GM18511 (cell line): Measurements from ENCODE around the gene GAGE12D.
"Not testable (repeated sequence)": the region's sequence is repeated elsewhere in the genome, so short reads cannot be mapped to it uniquely, and the experiment has no call there.

ENCODE experiments used
- ATAC-seq: cut with Tn5 transposase; IDR thresholded peaks from one replicate; pipeline ENCODE4 v1.9.1; 2021; ENCODE audit warnings: mild to moderate bottlenecking, moderate library complexity; ENCODE audit not compliant: unreplicated experiment

Gene GAGE12D

GRCh38 chrX:49541433-49541832, at the start of gene GAGE12D:
Gene GAGE12D (plus strand): TSS chrX:49541733. CDS start chrX:49542888, 1,155 bp downstream.
- ATAC-seq = not testable (repeated sequence)

- ATAC-seq = not testable (repeated sequence)
These were observed 9.7 kb upstream of the GAGE12D start, which contains the start of gene GAGE12C for GRCh38 chrX:49531877-49532276. Gene GAGE12C (plus strand): TSS chrX:49532177. CDS start chrX:49533332, 1,155 bp downstream.

- not testable (repeated sequence) for ATAC-seq
These were observed 9.5 kb downstream of the GAGE12D start, which contains the start of gene GAGE12E for GRCh38 chrX:49550989-49551388. Gene GAGE12E (plus strand): TSS chrX:49551289. CDS start chrX:49552444, 1,155 bp downstream.

- not testable (repeated sequence) for ATAC-seq
These were observed 19.0 kb downstream of the GAGE12D start, which contains the start of gene GAGE12F for GRCh38 chrX:49560542-49560941. Gene GAGE12F (plus strand): TSS chrX:49560842. CDS start chrX:49561997, 1,155 bp downstream.

GRCh38 chrX:49568728-49569127, 27.2 kb downstream of the GAGE12D start:
- ATAC-seq = not testable (repeated sequence)

DNA sequence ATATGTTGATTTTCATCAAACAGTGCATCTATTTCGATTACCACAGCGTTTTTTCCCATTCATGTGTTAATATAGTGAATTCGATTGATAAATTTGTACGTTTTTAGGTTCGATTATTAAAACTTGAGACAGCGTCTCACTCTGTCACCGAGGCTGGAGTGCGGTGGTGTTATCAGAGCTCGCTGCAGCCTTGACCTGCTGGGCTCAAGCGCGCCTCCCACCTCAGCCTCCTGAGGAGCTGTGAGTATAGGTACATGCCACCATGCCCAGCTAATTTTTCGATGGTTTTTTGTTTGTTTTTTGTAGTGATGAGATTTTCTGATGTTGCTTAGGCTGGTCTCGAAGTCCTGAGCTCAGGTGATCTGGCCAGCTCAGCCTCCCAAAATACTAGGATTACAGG, 27.6 kb downstream of the GAGE12D start:
- not testable (repeated sequence) for ATAC-seq

DNA sequence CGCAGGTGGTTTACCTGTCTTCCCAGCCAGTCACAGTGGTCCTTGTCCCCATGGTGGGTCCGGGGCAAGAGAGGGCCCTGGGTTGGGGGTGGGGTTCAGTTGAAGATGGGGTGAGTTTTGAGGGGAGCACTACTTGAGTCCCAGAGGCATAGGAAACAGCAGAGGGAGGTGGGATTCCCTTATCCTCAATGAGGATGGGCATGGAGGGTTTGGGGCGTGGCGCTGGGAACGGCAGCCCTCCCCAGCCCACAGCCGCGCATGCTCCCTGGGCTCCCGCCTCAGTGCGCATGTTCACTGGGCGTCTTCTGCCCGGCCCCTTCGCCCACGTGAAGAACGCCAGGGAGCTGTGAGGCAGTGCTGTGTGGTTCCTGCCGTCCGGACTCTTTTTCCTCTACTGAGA, 28.6 kb downstream of the GAGE12D start, which contains the start of gene GAGE12G:
Gene GAGE12G, plus strand, starts transcription at position 301 of the 400 bp plus-strand sequence. CDS start 1,155 bp downstream, outside the sequence.
- not testable (repeated sequence) for ATAC-seq

DNA sequence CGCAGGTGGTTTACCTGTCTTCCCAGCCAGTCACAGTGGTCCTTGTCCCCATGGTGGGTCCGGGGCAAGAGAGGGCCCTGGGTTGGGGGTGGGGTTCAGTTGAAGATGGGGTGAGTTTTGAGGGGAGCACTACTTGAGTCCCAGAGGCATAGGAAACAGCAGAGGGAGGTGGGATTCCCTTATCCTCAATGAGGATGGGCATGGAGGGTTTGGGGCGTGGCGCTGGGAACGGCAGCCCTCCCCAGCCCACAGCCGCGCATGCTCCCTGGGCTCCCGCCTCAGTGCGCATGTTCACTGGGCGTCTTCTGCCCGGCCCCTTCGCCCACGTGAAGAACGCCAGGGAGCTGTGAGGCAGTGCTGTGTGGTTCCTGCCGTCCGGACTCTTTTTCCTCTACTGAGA, 38.1 kb downstream of the GAGE12D start, which contains the start of gene GAGE12H:
Gene GAGE12H, plus strand, starts transcription at position 301 of the 400 bp plus-strand sequence. CDS start 1,155 bp downstream, outside the sequence.
- ATAC-seq = not testable (repeated sequence)

GRCh38 chrX:49589196-49589595, 47.7 kb downstream of the GAGE12D start, which contains the start of gene GAGE2A:
Gene GAGE2A (plus strand): TSS chrX:49589496. CDS start chrX:49590651, 1,155 bp downstream.
- not testable (repeated sequence) for ATAC-seq

DNA sequence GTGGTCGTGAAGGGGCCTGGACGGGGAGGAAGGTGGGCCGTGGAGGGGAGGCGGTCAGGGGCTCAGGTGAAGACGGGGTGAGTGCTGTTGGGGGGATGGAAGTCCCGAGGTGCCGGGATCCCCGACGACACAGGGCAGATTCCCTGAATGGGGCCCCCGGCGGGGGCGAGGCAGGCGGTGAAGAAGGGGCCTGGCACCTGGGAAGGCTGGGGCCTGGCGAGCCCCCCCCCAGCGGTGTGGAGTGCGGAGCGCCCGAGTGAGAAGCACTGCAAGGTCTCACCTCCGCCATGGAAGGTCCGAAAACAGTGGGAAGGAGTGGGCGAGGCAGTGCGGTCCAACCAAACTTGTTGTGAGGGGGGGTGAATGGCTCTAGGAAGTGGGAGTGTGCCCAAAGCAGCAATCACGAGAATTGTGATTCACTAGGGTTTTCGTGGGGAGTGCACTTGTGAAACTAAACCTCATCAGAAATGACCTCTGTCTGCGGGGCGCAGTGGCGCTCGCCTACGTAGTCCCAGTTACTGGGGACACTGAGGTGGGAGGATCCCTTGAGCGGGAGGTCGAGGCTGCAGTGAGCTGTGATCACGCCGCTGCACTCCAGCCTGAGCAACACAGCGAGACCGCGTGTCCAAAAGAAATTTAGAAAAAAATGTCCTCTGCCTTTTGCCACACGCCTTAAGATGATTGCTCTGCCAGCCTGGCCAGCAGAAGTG, 48.4 kb downstream of the GAGE12D start:
- ATAC-seq = not testable (repeated sequence)

GRCh38 chrX:49590488-49590887, 49.0 kb downstream of the GAGE12D start:
- not testable (repeated sequence) for ATAC-seq
